OCI-LY3 (cell line): ENCODE data around the gene EPC1.

Source experiments
- CTCF ChIP-seq: fragments of 200-600, 300-600 bp; sonication (generic); IDR thresholded peaks from 2 replicates; pipeline ENCODE4 v1.5.1; 2014; ENCODE audit warnings: antibody characterized with exemption, low read length, low read depth
- EZH2phosphoT487 ChIP-seq: fragments of 200-600 bp; shearing (Covaris generic); IDR thresholded peaks from 2 replicates; pipeline ENCODE4 v1.6.1; 2018; ENCODE audit warnings: antibody characterized with exemption, mixed run types, low read depth

GRCh38 chr10:32314588-32314987, 32.4 kb downstream of the EPC1 start:
- TF ChIP-seq CTCF: no peak
- no peak for TF ChIP-seq EZH2phosphoT487
